ENCODE results near the gene PRDM10.
A peak's percentile ranks its signal among the peaks of the same experiment; 100 is the strongest.
"Not testable (repeated sequence)": the region's sequence is repeated elsewhere in the genome, so short reads cannot be mapped to it uniquely, and the experiment has no call there.

PRDM10 gene

GRCh38 chr11:129888451-129888850 lies 114.2 kb downstream of the PRDM10 start:
- peak; percentile 32 for DNase-seq

- DNase-seq: no peak
These were observed 117.3 kb downstream of the PRDM10 start for GRCh38 chr11:129885381-129885780.

GRCh38 chr11:129884581-129884980 lies 118.1 kb downstream of the PRDM10 start:
- no peak for DNase-seq

- peak; percentile 33 for DNase-seq
These were observed 121.0 kb downstream of the PRDM10 start for GRCh38 chr11:129881570-129882170.

- DNase-seq: no peak
These were observed 122.3 kb downstream of the PRDM10 start for GRCh38 chr11:129880311-129880710.

GRCh38 chr11:129871914-129872313 lies 130.7 kb downstream of the PRDM10 start:
- no peak for DNase-seq

- not testable (repeated sequence) for DNase-seq
These were observed 134.0 kb downstream of the PRDM10 start for GRCh38 chr11:129868626-129869025.

- DNase-seq: no peak
These were observed 136.3 kb downstream of the PRDM10 start for GRCh38 chr11:129866311-129866710.

GRCh38 chr11:129865701-129866100 lies 136.9 kb downstream of the PRDM10 start:
- peak; percentile 7 for DNase-seq

- no peak for DNase-seq
These were observed 137.8 kb downstream of the PRDM10 start for GRCh38 chr11:129864811-129865210.

GRCh38 chr11:129861702-129862522 lies 140.7 kb downstream of the PRDM10 start:
- DNase-seq: no peak

- no peak for DNase-seq
These were observed 146.6 kb downstream of the PRDM10 start for GRCh38 chr11:129856036-129856435.

- no peak for DNase-seq
These were observed 147.5 kb downstream of the PRDM10 start for GRCh38 chr11:129855086-129855485.

- no peak for DNase-seq
These were observed 148.3 kb downstream of the PRDM10 start for GRCh38 chr11:129854232-129854805.

- peak; percentile 73 for DNase-seq
These were observed 149.0 kb downstream of the PRDM10 start for GRCh38 chr11:129853518-129854231.

GRCh38 chr11:129852125-129852740 lies 150.4 kb downstream of the PRDM10 start:
- no peak for DNase-seq
